K562 (cell line): ENCODE data around the gene KIF3B. TPM values are rescaled to one million over a fixed set of nuclear protein-coding genes. Genes with fewer than 3 reads are reported as not detected.

ENCODE experiments used
- AFF1 ChIP-seq, 2 experiments: fragments of 450-650 bp; IDR thresholded peaks; 2 replicates each; pipeline ENCODE4 v1.6.1; 2018; ENCODE audit warnings: mild to moderate bottlenecking in 2 of 2, low read depth in 1 of 2; ENCODE audit not compliant: partially characterized antibody in 2 of 2
- BHLHE40 ChIP-seq: IDR thresholded peaks from 2 replicates; pipeline ENCODE4 v1.6.1; 2011; ENCODE audit warnings: low read length, improper control_type of control experiment
- CBX1 ChIP-seq: sonication (generic); IDR thresholded peaks from 2 replicates; pipeline ENCODE4 v1.6.1; 2016; ENCODE audit warnings: antibody characterized with exemption, low read depth, mild to moderate bottlenecking
- CREBBP ChIP-seq: IDR thresholded peaks from one replicate; pipeline ENCODE4 v1.6.1; 2012; ENCODE audit warnings: low read depth, mild to moderate bottlenecking, control low read depth, inconsistent platforms, low read length
- DEAF1 ChIP-seq: fragments of 450-650 bp; formaldehyde crosslinking; IDR thresholded peaks from 2 replicates; pipeline ENCODE4 v1.4.0; 2020; ENCODE audit warnings: mild to moderate bottlenecking, moderate library complexity
- ETV1 ChIP-seq: fragments of 450-650 bp; conservative IDR thresholded peaks from 2 replicates; pipeline ENCODE4 v1.6.1; 2016; ENCODE audit warnings: missing genetic modification characterization, control low read depth, low read depth, missing compliant biosample characterization
- GTF3C2 ChIP-seq: IDR thresholded peaks from 3 replicates; pipeline ENCODE4 v1.6.1; 2011; ENCODE audit warnings: borderline replicate concordance, mild to moderate bottlenecking, moderate library complexity; ENCODE audit not compliant: insufficient read length; ENCODE audit errors: extremely low read depth
- HMGN3 ChIP-seq: IDR thresholded peaks from 2 replicates; pipeline ENCODE4 v1.6.1; 2011; ENCODE audit warnings: borderline replicate concordance, low read depth, mild to moderate bottlenecking, mixed read lengths, low read length; ENCODE audit not compliant: insufficient read length; ENCODE audit errors: extremely low read depth
- JUN ChIP-seq, 2 experiments: sonication (generic) in 1 of 2; formaldehyde crosslinking in 1 of 2; IDR thresholded peaks; 2 replicates each; pipeline versions ENCODE4 v1.6.1 to v1.8.0; 2012 to 2022; ENCODE audit warnings: borderline replicate concordance in 2 of 2, mild to moderate bottlenecking in 2 of 2, improper control_type of control experiment in 1 of 2, low read depth in 1 of 2, low read length in 1 of 2, missing genetic modification reagents in 1 of 2
- LCOR ChIP-seq: sonication (generic); formaldehyde crosslinking; IDR thresholded peaks from 2 replicates; pipeline ENCODE4 v1.8.0; 2022; ENCODE audit warnings: mild to moderate bottlenecking, missing genetic modification reagents
- PHF8 ChIP-seq: fragments of 200-600 bp; sonication (generic); IDR thresholded peaks from 2 replicates; pipeline ENCODE4 v1.6.1; 2012; ENCODE audit warnings: mixed run types, mild to moderate bottlenecking, inconsistent platforms, low read length, moderate library complexity, borderline replicate concordance
- PTBP1 ChIP-seq: fragments of 200-400 bp; formaldehyde crosslinking; IDR thresholded peaks from 2 replicates; pipeline ENCODE4 v1.6.1; 2017; ENCODE audit warnings: low read depth, low read length
- TFE3 ChIP-seq: fragments of 450-650 bp; formaldehyde crosslinking; IDR thresholded peaks from 2 replicates; pipeline ENCODE4 v1.4.0; 2020; ENCODE audit warnings: mild to moderate bottlenecking, mixed read lengths
- ZFP36 ChIP-seq: fragments of 150-350 bp; IDR thresholded peaks from 2 replicates; pipeline ENCODE4 v1.6.1; 2018; ENCODE audit warnings: low read length, low read depth; ENCODE audit not compliant: partially characterized antibody
- ZNF133 ChIP-seq: fragments of 250-450 bp; sonication (Bioruptor Pico); IDR thresholded peaks from 2 replicates; pipeline ENCODE4 v1.4.0; 2020; ENCODE audit warnings: mild to moderate bottlenecking
- polyA plus RNA-seq, 8 experiments: library from polyadenylated mRNA; depleted of rRNA in 4 of 8; stranded (reverse) in 5 of 8; unstranded in 3 of 8; fragments of >200 nt; fragmentation: Nextera tagmentation in 2 of 8; fragmentation: Illumina TruSeq in 1 of 8; extraction: Ambion mirVana in 2 of 8; extraction: Trizol in 1 of 8; gene quantifications; 2 replicates each; pipeline versions ENCODE4 v1.2.1 to v1.2.3, GENCODE V29; 2011 to 2014; ENCODE audit warnings: inconsistent platforms in 1 of 8, missing spikeins in 1 of 8
- total RNA-seq, 7 experiments: library from RNA; depleted of rRNA in 6 of 7; stranded (reverse); fragments of >200 nt in 6 of 7; fragmentation: Illumina TruSeq in 2 of 7; extraction: Trizol in 2 of 7; gene quantifications; 2 replicates each; pipeline versions ENCODE4 v1.2.1 to v1.2.3, GENCODE V29; 2011 to 2021; ENCODE audit warnings: low replicate concordance in 1 of 7

KIF3B gene
- total and polyA plus RNA-seq, 9 of the 15 experiments (the other 6 are each of a cell fraction or from before 2014, with no cell fraction given) = 2.9 to 12.3 (median 8.6) TPM

- TF ChIP-seq LCOR (CRISPR knock-in tag) (peak; percentile 47; the same call in 1 of the 2 replicates), JUN (IDR thresholded peaks at IDR 0.05; ENCODE audit: borderline replicate concordance, low read depth, low read length) (no peak), JUN (CRISPR knock-in tag; IDR thresholded peaks at IDR 0.05; ENCODE audit: borderline replicate concordance) (no peak), CREBBP (no peak), DEAF1 (CRISPR knock-in tag) (no peak), BHLHE40 (peak; percentile 46; the same call in 1 of the 2 replicates), PHF8 (peak; percentile 60; the same call in 1 of the 2 replicates), CBX1 (no peak; the same call in 1 of the 2 replicates), GTF3C2 (no peak), PTBP1 (no peak), TFE3 (CRISPR knock-in tag) (no peak), HMGN3 (no peak), ZFP36 (peak; percentile 1), AFF1 (IDR thresholded peaks at IDR 0.05; ENCODE audit: low read depth in 1 of 2, partially characterized antibody in 2 of 2) (peak in 1 of 2 experiments; percentile 95), ETV1 (peak; percentile 89), ZNF133 (CRISPR knock-in tag) (no peak)
Measured at GRCh38 chr20:32357869-32358631, 80.6 kb downstream of the KIF3B start, which contains the start of gene ASXL1 (continued).
